Keratinocyte (primary cell): Measurements from ENCODE around the gene GFPT2. TPM values are rescaled to one million over a fixed set of nuclear protein-coding genes. Genes with fewer than 3 reads are reported as not detected.
A peak's percentile ranks its signal among the peaks of the same experiment; 100 is the strongest.

Source experiments
- DNase-seq: peaks from one replicate; pipeline ENCODE4 v3.0.0-alpha.2; 2011; ENCODE audit warnings: low read depth, missing footprints, low spot score
- FAIRE-seq: peaks from 2 replicates; lab custom pipeline; 2011; peaks lifted over from hg19 to GRCh38; lab: Jason Lieb, UNC
- H2AFZ ChIP-seq: 2 replicates; pipeline ENCODE4 v1.6.0; 2012; ENCODE audit warnings: low read length, control low read depth, inconsistent platforms; ENCODE audit not compliant: control insufficient read depth
- H3K27ac ChIP-seq: 2 replicates; pipeline ENCODE4 v1.5.1; 2011; ENCODE audit warnings: low read length; ENCODE audit not compliant: control insufficient read depth, insufficient read depth
- H3K27me3 ChIP-seq: 3 replicates; pipeline ENCODE4 v1.6.0; 2011; ENCODE audit warnings: low read length; ENCODE audit not compliant: control insufficient read depth, insufficient read depth; ENCODE audit errors: extremely low read depth
- H3K36me3 ChIP-seq, 2 experiments: 2 replicates in 1 of 2; 3 replicates in 1 of 2; pipeline ENCODE4 v1.5.1; 2011; ENCODE audit warnings: low read length in 2 of 2, mild to moderate bottlenecking in 1 of 2; ENCODE audit not compliant: control insufficient read depth in 2 of 2, insufficient read depth in 2 of 2; ENCODE audit errors: extremely low read depth in 1 of 2
- H3K4me1 ChIP-seq: 3 replicates; pipeline ENCODE4 v1.5.1; 2011; ENCODE audit warnings: low read length; ENCODE audit not compliant: control insufficient read depth, insufficient read depth; ENCODE audit errors: extremely low read depth
- H3K4me2 ChIP-seq: 3 replicates; pipeline ENCODE4 v1.6.0; 2011; ENCODE audit warnings: low read depth, low read length; ENCODE audit not compliant: control insufficient read depth, insufficient read depth; ENCODE audit errors: extremely low read depth
- H3K4me3 ChIP-seq, 3 experiments: fragments of 200-600 bp in 1 of 3; sonication (generic) in 1 of 3; 2 replicates in 2 of 3; 3 replicates in 1 of 3; pipeline ENCODE4 v1.5.1; 2011 to 2016; ENCODE audit warnings: low read length in 3 of 3, mild to moderate bottlenecking in 3 of 3, control low read depth in 2 of 3, inconsistent platforms in 1 of 3, low read depth in 1 of 3, mixed read lengths in 1 of 3, mixed run types in 1 of 3, moderate library complexity in 1 of 3; ENCODE audit not compliant: control insufficient read depth in 2 of 3, insufficient read depth in 2 of 3; ENCODE audit errors: extremely low read depth in 1 of 3
- H3K79me2 ChIP-seq: 2 replicates; pipeline ENCODE4 v1.6.0; 2012; ENCODE audit warnings: low read length; ENCODE audit not compliant: control insufficient read depth, insufficient read depth
- H3K9ac ChIP-seq: 3 replicates; pipeline ENCODE4 v1.6.0; 2011; ENCODE audit warnings: low read length; ENCODE audit not compliant: control insufficient read depth, insufficient read depth; ENCODE audit errors: extremely low read depth
- H3K9me1 ChIP-seq: 3 replicates; pipeline ENCODE4 v1.6.0; 2011; ENCODE audit warnings: low read length; ENCODE audit not compliant: control insufficient read depth, insufficient read depth; ENCODE audit errors: extremely low read depth
- H3K9me3 ChIP-seq: 2 replicates; pipeline ENCODE4 v1.5.1; 2012; ENCODE audit warnings: low read depth, low read length; ENCODE audit not compliant: control insufficient read depth
- H4K20me1 ChIP-seq: 3 replicates; pipeline ENCODE4 v1.6.0; 2011; ENCODE audit warnings: low read length; ENCODE audit not compliant: control insufficient read depth, insufficient read depth; ENCODE audit errors: extremely low read depth
- CTCF ChIP-seq, 3 experiments: IDR thresholded peaks in 1 of 3; conservative IDR thresholded peaks in 1 of 3; optimal IDR thresholded peaks in 1 of 3; 2 replicates in 2 of 3; 3 replicates in 1 of 3; pipeline versions ENCODE3 to v1.5.1; 2011; ENCODE audit warnings: low read length in 3 of 3, mild to moderate bottlenecking in 3 of 3, moderate library complexity in 2 of 3, control low read depth in 1 of 3, inconsistent platforms in 1 of 3; ENCODE audit not compliant: insufficient read depth in 2 of 3; ENCODE audit errors: extremely low read depth in 1 of 3
- EZH2 ChIP-seq: IDR thresholded peaks from one replicate; pipeline ENCODE4 v1.6.1; 2012; ENCODE audit warnings: inconsistent platforms, mild to moderate bottlenecking, low read length, moderate library complexity
- dilution Hi-C: fragments of 300-500 bp; cut with MboI; formaldehyde crosslinking; loops from one replicate; pipeline ENCODE4 v1.7.0; 2020; ENCODE audit warnings: low sequenced_read_pairs; ENCODE audit not compliant: extremely low pct_ligation_motif_present
- polyA plus RNA-seq, 5 experiments: library from polyadenylated mRNA; depleted of rRNA in 3 of 5; stranded (reverse) in 3 of 5; stranded (forward) in 1 of 5; unstranded in 1 of 5; fragments of >200 nt; gene quantifications; 1 replicate in 1 of 5; 2 replicates in 3 of 5; 3 replicates in 1 of 5; pipeline versions ENCODE4 v1.2.1 to v1.2.3, GENCODE V29; 2011 to 2012; ENCODE audit warnings: missing spikeins in 2 of 5, low read depth in 1 of 5, low replicate concordance in 1 of 5

The GFPT2 gene
- polyA plus RNA-seq, 1 donor (not counting 4 experiments of a cell fraction or from before 2014, with no cell fraction given): not detected

DNA sequence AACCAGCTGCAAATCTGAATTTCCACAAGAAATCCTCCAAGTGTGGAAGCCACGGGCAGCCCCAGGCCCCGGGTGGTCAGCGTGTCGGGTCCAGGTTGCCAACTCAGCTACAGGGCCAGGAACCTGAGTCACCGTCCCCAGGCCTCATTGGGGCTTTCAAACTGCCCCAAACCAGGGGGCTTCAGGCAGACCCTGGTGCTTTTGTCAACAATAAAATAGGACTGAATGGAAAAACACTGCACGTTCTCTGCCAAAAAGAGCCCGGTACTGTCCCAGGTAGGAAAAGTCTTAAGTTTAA, 24.0 kb downstream of the GFPT2 start:
- TF ChIP-seq CTCF (optimal IDR thresholded peaks at IDR 0.05 in 1 of 3, IDR thresholded peaks at IDR 0.05 in 1 of 3, conservative IDR thresholded peaks at IDR 0.05 in 1 of 3; ENCODE audit: extremely low read depth in 1 of 3, insufficient read depth in 2 of 3, low read length in 3 of 3) (no peak), EZH2 (no peak)
- Histone ChIP-seq H3K9me1 (no peaks in the 10 kb centered on the region), H3K27me3 (no peaks in the 10 kb centered on the region), H3K79me2 (no peaks in the 10 kb centered on the region), H3K9ac (no peak overlapping the region), H3K36me3 (no peaks in the 10 kb centered on the region), H3K27ac (no peak overlapping the region), H2AFZ (no peak overlapping the region), H3K4me2 (no peak overlapping the region), H3K4me3 (no peak overlapping the region), H3K9me3 (no peaks in the 10 kb centered on the region), H3K4me1 (no peaks in the 10 kb centered on the region), H4K20me1 (no peaks in the 10 kb centered on the region)
- dilution Hi-C loops: no loop called here
- DNase-seq (no peak), FAIRE-seq (no peak)

GRCh38 chr5:180328296-180329137, 24.6 kb downstream of the GFPT2 start:
- Histone ChIP-seq H3K27ac (no peak overlapping the region), H3K79me2 (no peaks in the 10 kb centered on the region), H3K27me3 (no peaks in the 10 kb centered on the region), H3K9me1 (no peaks in the 10 kb centered on the region), H3K4me2 (no peak overlapping the region), H3K4me3 (no peak overlapping the region), H2AFZ (no peak overlapping the region), H3K9me3 (no peaks in the 10 kb centered on the region), H3K36me3 (no peaks in the 10 kb centered on the region), H3K4me1 (no peaks in the 10 kb centered on the region), H3K9ac (no peak overlapping the region), H4K20me1 (no peaks in the 10 kb centered on the region)
- FAIRE-seq: peak; percentile 55
- DNase-seq: peak; percentile 35
- dilution Hi-C loops: no loop called here
- TF ChIP-seq CTCF (optimal IDR thresholded peaks at IDR 0.05 in 1 of 3, IDR thresholded peaks at IDR 0.05 in 1 of 3, conservative IDR thresholded peaks at IDR 0.05 in 1 of 3; ENCODE audit: extremely low read depth in 1 of 3, insufficient read depth in 2 of 3, low read length in 3 of 3) (peak; percentile 81 to 89 (median 84)), EZH2 (no peak)
